Measurements from ENCODE around the gene ATAD2B. TPM values are rescaled to one million over a fixed set of nuclear protein-coding genes. Genes with fewer than 3 reads are reported as not detected.

The ATAD2B gene
- total RNA-seq, 4 donors from 2014 or later, result 37.1 to 82.7 (median 40.7) TPM

- Histone ChIP-seq H3K4me3 (no peak overlapping the region), H3K9me3 (no peaks in the 10 kb centered on the region), H3K27ac (peak overlapping the region in 1 of 4 donors; percentile 25), H3K4me1 (no peaks in the 10 kb centered on the region), H3K27me3 (no peaks in the 10 kb centered on the region), H3K36me3 (no peaks in the 10 kb centered on the region)
- in situ Hi-C loops (cut with MboI; ENCODE audit: low pct_ligation_motif_present in 1 of 4, low pct_unique_long_range_greater_than_20kb in 1 of 4, low sequenced_read_pairs in 3 of 4) (no loop called here), intact Hi-C loops (cut with DNase I; ENCODE audit: low total_unique reads) (no loop called here)
- 95 to 97% methylated on average over 10 to 18 of the region's 18 CpGs for WGBS, 2 donors (ENCODE audit: low coverage in 1 of 2)
- TF ChIP-seq EP300 (IDR thresholded peaks at IDR 0.05; ENCODE audit: low read depth), result no peak
- no peak for TF ChIP-seq CTCF (IDR thresholded peaks at IDR 0.05)
- no peak for TF ChIP-seq POLR2AphosphoS5 (IDR thresholded peaks at IDR 0.05)
- no peak for TF ChIP-seq POLR2A (IDR thresholded peaks at IDR 0.05)
- no peak for DNase-seq
Observed at GRCh38 chr2:23706613-23707078, 220.3 kb downstream of the ATAD2B start.

- Histone ChIP-seq H3K4me3 (no peak overlapping the region), H3K27ac (no peak overlapping the region), H3K4me1 (no peaks in the 10 kb centered on the region), H3K9me3 (no peaks in the 10 kb centered on the region), H3K27me3 (no peaks in the 10 kb centered on the region), H3K36me3 (no peaks in the 10 kb centered on the region)
- DNase-seq, result no peak
- WGBS, 2 donors (ENCODE audit: low coverage in 1 of 2), result 93 to 100% methylated on average over 1 to 18 of the region's 18 CpGs
- intact Hi-C loops (cut with DNase I; ENCODE audit: low total_unique reads) (no loop called here), in situ Hi-C loops (cut with MboI; ENCODE audit: low pct_ligation_motif_present in 1 of 4, low pct_unique_long_range_greater_than_20kb in 1 of 4, low sequenced_read_pairs in 3 of 4) (no loop called here)
- no peak for TF ChIP-seq CTCF (IDR thresholded peaks at IDR 0.05)
- TF ChIP-seq POLR2A (IDR thresholded peaks at IDR 0.05), result no peak
- no peak for TF ChIP-seq EP300 (IDR thresholded peaks at IDR 0.05; ENCODE audit: low read depth)
- no peak for TF ChIP-seq POLR2AphosphoS5 (IDR thresholded peaks at IDR 0.05)
Observed at GRCh38 chr2:23705771-23706612, 220.9 kb downstream of the ATAD2B start.

GRCh38 chr2:23703583-23704385 is 223.1 kb downstream of the ATAD2B start:
- 86% methylated on average over 16 of the region's 16 CpGs; no CpG with 5 or more reads in 1 of the 2 donors for WGBS, 2 donors (ENCODE audit: low coverage in 1 of 2)

GRCh38 chr2:23703037-23703582 is 223.8 kb downstream of the ATAD2B start:
- Histone ChIP-seq H3K9me3 (no peaks in the 10 kb centered on the region), H3K4me3 (no peak overlapping the region), H3K27me3 (no peaks in the 10 kb centered on the region), H3K4me1 (peaks cover 0 to 4% (median 3%) of the 10 kb centered on the region in 4 donors), H3K36me3 (peaks cover 0 to 4% (median 0%) of the 10 kb centered on the region in 4 donors), H3K27ac (no peak overlapping the region)
- no peak for DNase-seq
- 98% methylated on average over 13 of the region's 17 CpGs; no CpG with 5 or more reads in 1 of the 2 donors for WGBS, 2 donors (ENCODE audit: low coverage in 1 of 2)
- intact Hi-C loops (cut with DNase I; ENCODE audit: low total_unique reads) (no loop called here), in situ Hi-C loops (cut with MboI; ENCODE audit: low pct_ligation_motif_present in 1 of 4, low pct_unique_long_range_greater_than_20kb in 1 of 4, low sequenced_read_pairs in 3 of 4) (no loop called here)
- TF ChIP-seq EP300 (IDR thresholded peaks at IDR 0.05; ENCODE audit: low read depth), result no peak
- TF ChIP-seq POLR2AphosphoS5 (IDR thresholded peaks at IDR 0.05), result no peak
- TF ChIP-seq CTCF (IDR thresholded peaks at IDR 0.05), result no peak
- no peak for TF ChIP-seq POLR2A (IDR thresholded peaks at IDR 0.05)

More at GRCh38 chr2:23703583-23704385, 223.1 kb downstream of the ATAD2B start:
- in situ Hi-C loops (cut with MboI; ENCODE audit: low pct_ligation_motif_present in 1 of 4, low pct_unique_long_range_greater_than_20kb in 1 of 4, low sequenced_read_pairs in 3 of 4), result no loop called here
- Histone ChIP-seq H3K27ac (no peak overlapping the region), H3K9me3 (no peaks in the 10 kb centered on the region), H3K36me3 (peaks cover 0 to 4% (median 0%) of the 10 kb centered on the region in 4 donors), H3K4me3 (no peak overlapping the region), H3K4me1 (peaks cover 0 to 4% (median under 1%) of the 10 kb centered on the region in 4 donors), H3K27me3 (no peaks in the 10 kb centered on the region)
- intact Hi-C loops (cut with DNase I; ENCODE audit: low total_unique reads), result no loop called here
- TF ChIP-seq POLR2A (IDR thresholded peaks at IDR 0.05), result no peak
- DNase-seq, result no peak

Data from transverse colon (tissue), 4 donors.